Panc1 (cell line): ENCODE results near the gene PTS.

ENCODE experiments used
- CTCF ChIP-seq: fragments of 450-650 bp; IDR thresholded peaks from 2 replicates; pipeline ENCODE4 v1.5.1; 2017; ENCODE audit warnings: mild to moderate bottlenecking
- REST ChIP-seq, 2 experiments: IDR thresholded peaks; 2 replicates each; pipeline ENCODE4 v1.6.1; 2011 to 2012; ENCODE audit warnings: low read depth in 2 of 2, control low read depth in 1 of 2, low read length in 1 of 2, mild to moderate bottlenecking in 1 of 2, moderate library complexity in 1 of 2; ENCODE audit not compliant: insufficient read depth in 1 of 2

GRCh38 chr11:112266410-112266778 lies 40.2 kb downstream of the PTS start:
- TF ChIP-seq CTCF (no peak), REST (IDR thresholded peaks at IDR 0.05; ENCODE audit: insufficient read depth in 1 of 2, low read depth in 2 of 2, low read length in 1 of 2) (no peak)
